EH (cell line): ENCODE measurements around the gene EEF1A1.
"Not testable (repeated sequence)": the region's sequence is repeated elsewhere in the genome, so short reads cannot be mapped to it uniquely, and the experiment has no call there.

Experiments
- DNase-seq: peaks from one replicate; pipeline ENCODE4 v3.0.0-alpha.2; 2015; ENCODE audit warnings: low read depth

The EEF1A1 gene

DNA sequence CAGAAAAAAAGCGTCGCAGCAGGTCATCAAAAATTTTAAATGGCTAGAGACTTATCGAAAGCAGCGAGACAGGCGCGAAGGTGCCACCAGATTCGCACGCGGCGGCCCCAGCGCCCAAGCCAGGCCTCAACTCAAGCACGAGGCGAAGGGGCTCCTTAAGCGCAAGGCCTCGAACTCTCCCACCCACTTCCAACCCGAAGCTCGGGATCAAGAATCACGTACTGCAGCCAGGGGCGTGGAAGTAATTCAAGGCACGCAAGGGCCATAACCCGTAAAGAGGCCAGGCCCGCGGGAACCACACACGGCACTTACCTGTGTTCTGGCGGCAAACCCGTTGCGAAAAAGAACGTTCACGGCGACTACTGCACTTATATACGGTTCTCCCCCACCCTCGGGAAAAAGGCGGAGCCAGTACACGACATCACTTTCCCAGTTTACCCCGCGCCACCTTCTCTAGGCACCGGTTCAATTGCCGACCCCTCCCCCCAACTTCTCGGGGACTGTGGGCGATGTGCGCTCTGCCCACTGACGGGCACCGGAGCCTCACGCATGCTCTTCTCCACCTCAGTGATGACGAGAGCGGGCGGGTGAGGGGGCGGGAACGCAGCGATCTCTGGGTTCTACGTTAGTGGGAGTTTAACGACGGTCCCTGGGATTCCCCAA is at the start of gene EEF1A1:
Gene EEF1A1 (minus strand): TSS at position 345 of the 663 bp plus-strand sequence. CDS start 1,006 bp downstream, outside the sequence.
- DNase-seq = peak; percentile 100

- no peak for DNase-seq
These were observed 48.3 kb upstream of the EEF1A1 start for GRCh38 chr6:73569121-73569520.

DNA sequence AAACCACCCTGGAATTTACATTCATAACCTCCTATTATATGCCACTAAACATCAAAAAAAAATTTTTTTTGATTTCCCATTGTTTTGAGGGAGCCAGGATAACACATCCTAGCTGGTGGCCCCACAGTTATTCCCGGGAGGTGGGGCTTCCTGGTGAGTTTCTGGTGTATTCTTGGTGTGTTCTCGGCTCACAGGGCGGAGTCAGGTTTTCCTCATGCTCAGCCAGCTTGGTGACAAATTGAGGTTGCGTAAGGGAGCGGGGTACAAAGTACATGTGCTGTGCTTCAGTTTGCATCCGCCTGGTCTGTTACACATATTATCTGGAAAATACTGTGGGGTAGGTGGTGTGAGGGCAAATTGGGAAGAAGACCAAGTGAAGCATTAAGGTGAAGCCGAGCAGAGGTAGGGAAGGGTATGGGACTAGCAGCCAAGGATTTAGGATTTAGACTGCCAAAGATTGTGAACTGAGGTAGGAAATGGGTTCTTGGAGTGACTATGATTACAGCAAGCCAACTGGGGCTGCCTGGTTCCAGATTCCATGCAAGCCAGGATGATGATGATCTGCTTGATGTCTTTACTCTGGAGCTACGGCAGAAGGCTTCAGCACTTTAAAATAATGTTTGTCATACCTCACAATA is 46.2 kb upstream of the EEF1A1 start:
- DNase-seq = peak; percentile 70

DNA sequence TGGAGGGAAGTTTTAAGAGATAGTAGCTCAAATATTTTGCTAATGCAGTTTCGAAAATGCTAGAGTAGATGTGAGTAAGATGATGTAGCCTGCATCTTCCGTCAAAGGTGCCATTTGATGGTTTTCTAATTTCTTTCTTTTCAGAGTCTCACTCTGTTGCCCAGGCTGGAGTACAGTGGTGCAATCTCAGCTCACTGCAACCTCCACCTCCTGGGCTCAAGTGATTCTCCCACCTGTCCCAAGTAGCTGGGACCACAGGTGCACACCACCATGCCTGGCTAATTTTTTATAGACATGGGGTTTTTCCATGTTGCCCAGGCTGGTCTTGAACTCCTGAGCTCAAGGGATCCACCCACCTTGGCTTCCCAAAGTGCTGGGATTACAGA is 45.6 kb upstream of the EEF1A1 start:
- not testable (repeated sequence) for DNase-seq

- peak; percentile 91 for DNase-seq
These were observed 45.1 kb upstream of the EEF1A1 start for GRCh38 chr6:73565767-73566485.

DNA sequence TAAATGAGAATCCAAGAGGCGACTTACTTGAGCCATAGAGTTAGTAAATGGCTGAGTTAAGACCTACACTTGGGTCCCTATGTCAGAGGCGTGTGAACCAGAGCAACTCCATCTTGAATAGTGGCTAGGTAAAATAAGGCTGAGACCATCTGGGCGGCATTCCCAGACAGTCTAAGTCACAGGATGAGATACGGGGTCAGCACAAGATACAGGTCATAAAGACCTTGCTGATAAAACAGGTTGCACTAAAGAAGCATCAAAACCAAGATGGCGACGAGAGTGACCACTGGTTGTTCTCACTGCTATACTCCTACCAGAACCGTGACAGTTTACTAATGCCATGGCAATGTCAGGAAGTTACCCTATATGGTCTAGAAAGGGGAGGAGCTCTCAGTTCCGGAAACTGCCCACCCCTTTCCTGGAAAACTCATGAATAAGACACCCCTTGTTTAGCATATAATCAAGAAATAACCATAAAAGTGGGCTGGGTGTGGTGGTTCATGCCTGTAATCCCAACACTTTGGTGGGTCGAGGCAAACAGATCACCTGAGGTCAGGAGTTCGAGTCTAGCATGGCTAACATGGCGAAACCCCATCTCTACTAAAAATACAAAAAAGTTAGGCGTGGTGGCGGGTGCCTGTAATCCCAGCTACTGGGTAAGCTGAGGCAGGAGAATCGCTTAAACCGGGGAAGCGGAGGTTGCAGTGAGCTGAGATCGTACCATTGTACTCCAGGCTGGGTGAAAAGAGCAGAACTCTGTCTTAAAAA is 43.9 kb upstream of the EEF1A1 start:
- DNase-seq = no peak

DNA sequence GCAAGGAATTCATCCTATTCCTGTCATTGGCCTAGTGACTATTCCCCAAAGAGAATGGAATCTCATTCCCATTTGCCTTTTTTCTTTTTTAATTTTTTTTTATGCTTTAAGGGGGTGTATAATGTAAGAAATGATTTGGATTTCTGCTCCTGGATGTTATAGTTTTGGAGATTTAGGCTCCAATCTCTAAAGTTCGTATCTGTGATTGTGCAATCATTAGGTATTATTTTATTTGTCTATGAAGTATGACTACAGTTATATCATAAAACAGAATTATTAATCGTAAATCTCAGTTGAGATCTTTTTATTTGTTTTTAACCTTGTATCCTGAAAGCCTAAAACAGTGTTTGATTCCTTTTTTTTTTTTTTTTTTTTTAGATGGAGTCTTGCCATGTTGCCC is 41.7 kb upstream of the EEF1A1 start:
- DNase-seq = no peak

GRCh38 chr6:73560853-73561407 is 40.1 kb upstream of the EEF1A1 start:
- no peak for DNase-seq

DNA sequence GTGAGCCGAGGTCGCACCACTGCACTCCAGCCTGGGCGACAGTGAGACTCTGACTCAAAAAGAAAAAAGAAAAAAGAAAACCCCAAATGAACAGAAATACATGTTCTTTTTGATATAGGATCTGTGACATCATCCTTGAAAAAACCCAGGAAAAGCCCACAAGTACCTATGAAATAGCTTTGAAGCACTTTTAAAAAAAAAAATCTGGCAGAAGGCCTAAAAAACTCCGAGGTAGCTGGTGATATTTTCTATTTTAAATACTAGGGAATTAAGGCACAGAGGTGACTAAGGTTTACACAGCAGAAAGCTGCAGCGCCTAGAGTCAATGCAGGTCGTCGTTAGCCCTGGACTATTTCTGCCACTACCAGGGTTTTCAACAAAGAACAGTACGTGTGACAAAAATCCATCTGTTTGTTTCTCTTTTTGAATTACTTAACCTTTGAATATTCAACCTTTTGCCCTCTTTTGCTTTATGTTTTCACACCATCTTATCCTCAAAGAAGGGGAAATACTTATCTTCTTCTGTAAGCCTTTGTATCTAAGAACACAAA is 39.4 kb upstream of the EEF1A1 start:
- no peak for DNase-seq

- DNase-seq = not testable (repeated sequence)
These were observed 38.6 kb upstream of the EEF1A1 start for GRCh38 chr6:73559399-73559794.

- no peak for DNase-seq
These were observed 38.0 kb upstream of the EEF1A1 start for GRCh38 chr6:73558624-73559398.

DNA sequence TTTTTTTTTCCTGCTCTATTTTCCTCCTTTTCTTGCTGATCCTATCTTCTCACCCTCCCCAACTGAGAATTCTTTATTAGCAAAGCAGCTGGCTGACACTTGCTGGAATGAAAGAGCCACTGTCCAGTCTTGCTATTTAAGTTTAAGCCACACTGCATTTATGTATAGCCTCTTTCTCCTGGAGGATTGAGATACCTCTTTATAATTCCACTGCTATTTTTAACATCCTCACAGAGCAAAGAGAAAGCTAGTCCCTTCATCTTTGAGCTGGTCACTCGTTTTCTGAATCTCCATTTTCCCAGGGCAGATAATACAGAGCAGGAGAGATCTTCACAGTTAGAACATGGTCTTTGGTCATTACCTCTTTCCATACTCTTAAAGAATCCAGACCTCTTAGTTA is 36.0 kb upstream of the EEF1A1 start:
- no peak for DNase-seq

DNA sequence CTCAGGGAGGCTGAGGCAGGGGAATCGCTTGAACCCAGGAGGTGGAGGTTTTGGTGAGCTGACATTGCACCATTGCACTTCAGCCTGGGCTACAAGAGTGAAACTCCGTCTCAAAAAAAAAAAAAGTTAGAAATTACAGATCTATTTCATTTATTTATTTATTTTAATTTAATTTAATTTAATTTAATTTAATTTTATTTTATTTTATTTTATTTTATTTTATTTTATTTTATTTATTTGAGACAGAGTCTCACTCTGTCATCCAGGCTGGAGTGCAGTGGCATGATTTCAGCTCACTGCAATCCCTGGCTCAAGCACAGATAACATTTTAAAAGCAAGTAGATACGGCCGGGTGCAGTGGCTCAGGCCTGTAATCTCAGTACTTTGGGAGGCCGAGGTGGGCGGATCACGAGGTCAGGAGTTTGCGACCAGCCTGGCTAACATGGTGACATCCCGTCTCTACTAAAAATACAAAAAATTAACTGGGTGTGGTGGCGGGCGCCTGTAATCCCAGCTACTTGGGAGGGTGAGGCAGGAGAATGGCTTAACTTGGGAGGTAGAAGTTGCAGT is 34.6 kb upstream of the EEF1A1 start:
- not testable (repeated sequence) for DNase-seq

DNA sequence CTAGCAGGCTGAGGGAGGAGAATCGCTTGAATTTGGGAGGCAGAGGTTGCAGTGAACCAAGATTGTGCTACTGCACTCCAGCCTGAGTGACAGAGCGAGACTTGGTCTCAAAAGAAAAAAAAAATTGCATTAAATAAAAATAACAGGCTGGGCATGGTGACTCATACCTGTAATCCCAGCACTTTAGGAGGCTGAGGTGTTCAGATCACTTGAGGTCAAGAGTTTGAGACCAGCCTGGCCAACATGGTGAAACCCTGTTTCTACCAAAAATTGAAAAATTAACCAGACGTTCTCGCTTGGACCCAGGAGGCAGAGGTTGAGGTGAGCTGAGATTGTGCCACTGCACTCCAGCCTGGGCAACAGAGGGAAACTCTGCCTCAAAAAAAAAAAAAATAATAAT is 30.3 kb upstream of the EEF1A1 start:
- DNase-seq = not testable (repeated sequence)

DNA sequence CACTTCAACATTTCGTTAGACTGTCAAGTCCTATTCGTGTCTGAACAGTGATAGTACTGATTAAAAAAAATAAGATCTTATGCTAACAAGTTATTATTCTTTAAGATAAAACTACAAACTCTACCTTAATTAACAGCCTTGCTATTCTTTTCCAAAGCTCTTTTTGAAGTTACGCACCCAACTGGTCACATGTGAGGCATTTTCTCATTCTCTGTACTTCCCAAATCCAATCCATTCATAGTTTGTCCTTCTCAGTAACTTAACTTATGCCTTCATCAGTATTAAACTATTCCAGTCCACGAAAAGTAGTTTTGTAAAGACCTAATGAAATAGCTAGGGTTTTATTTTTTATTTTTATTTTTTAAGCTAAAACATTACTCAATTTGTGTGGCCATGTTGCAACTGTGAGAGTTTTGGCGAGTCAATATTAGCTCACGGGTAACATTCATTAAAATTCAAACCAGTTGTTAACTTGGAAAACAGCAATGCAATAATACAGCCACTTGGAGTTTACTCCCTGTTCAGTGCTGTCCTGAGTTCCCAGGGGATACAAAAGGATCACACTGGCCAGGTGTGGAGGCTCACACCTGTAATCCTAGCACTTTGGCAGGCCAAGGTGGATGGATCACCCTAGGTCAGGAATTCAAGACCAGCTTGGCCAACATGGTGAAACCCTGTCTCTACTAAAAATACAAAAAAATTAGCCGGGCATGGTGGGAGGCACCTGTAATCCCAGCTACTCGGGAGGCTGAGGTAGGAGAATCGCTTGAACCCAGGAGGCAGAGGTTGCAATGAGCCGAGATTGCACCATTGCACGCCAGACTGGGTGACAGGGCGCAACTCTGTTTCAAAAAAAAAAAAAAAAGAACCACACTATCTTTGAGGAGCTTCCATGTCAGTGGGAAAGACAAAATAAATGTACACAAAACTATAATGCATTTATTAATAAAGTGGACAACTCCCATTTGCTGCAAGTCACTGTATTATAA is 27.9 kb upstream of the EEF1A1 start:
- DNase-seq = no peak

DNA sequence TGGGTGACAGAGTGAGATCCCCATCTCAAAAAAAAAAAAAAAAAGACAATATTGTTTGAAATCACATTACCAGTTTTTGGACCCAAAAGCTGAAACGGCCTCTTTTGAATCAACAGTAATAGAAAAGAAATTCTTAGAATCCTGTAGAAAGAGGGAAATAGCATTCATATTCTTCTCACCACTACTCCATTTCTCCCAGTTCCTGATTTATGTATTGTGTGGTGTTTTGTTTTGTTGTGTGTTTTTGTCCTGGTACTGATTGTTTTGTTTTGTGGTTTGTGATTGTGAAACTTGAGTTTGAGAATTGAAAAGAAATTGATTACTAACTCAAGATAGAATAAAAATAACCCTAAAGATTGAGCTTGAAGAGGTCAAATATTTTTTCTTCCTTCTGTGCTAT is 26.2 kb upstream of the EEF1A1 start:
- no peak for DNase-seq

DNA sequence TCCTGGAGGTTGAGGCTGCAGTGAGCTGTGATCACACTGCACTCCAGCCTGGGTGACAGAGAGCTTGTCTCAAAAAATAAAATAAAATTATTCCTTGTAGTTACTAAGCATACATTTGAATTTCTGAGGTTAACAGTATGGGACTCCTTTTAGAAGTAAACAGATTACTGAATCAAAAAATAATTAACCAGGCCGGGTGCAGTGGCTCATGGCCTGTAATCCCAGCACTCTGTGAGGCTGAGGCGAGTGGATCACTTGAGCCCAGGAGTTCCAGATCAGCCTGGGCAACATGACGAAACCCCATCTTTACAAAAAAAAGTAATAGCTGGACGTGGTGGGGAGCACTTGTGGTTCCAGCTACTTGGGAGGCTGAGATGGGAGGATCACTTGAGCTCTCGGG is 22.1 kb upstream of the EEF1A1 start:
- DNase-seq = no peak

- DNase-seq = not testable (repeated sequence)
These were observed 21.6 kb upstream of the EEF1A1 start for GRCh38 chr6:73542481-73542880.

- DNase-seq = no peak
These were observed 17.4 kb upstream of the EEF1A1 start for GRCh38 chr6:73538116-73538779.
